Stomach (tissue), 9 donors: ENCODE measurements around the gene PIEZO2. TPM values are rescaled to one million over a fixed set of nuclear protein-coding genes. Genes with fewer than 3 reads are reported as not detected.
"Not testable (repeated sequence)": the region's sequence is repeated elsewhere in the genome, so short reads cannot be mapped to it uniquely, and the experiment has no call there.

Source experiments
- DNase-seq, 2 donors: peaks; one replicate each; pipeline versions ENCODE4 v3.0.0 to v3.0.0-alpha.2; 2013 to 2019
- H3K27ac ChIP-seq, 5 donors: fragments of 200-600 bp in 4 of 5; sonication (generic) in 4 of 5; one replicate each; pipeline ENCODE4 v1.5.1; 2013 to 2019; ENCODE audit warnings: mild to moderate bottlenecking in 1 of 5, moderate library complexity in 1 of 5
- H3K27me3 ChIP-seq, 3 donors: fragments of 200-600 bp; sonication (generic); one replicate each; pipeline ENCODE4 v1.5.1; 2017 to 2019; ENCODE audit warnings: mixed run types in 1 of 3
- H3K36me3 ChIP-seq, 4 donors: fragments of 200-600 bp; sonication (generic); 1 replicate in 3 of 4; 2 replicates in 1 of 4; pipeline ENCODE4 v1.5.1; 2016 to 2019
- H3K4me1 ChIP-seq, 4 donors: fragments of 200-600 bp; sonication (generic); one replicate each; pipeline ENCODE4 v1.5.1; 2016 to 2019
- H3K4me3 ChIP-seq, 4 donors: fragments of 200-600 bp; sonication (generic) in 3 of 4; one replicate each; pipeline ENCODE4 v1.5.1; 2016 to 2019; ENCODE audit warnings: mild to moderate bottlenecking in 1 of 4
- H3K9me3 ChIP-seq, 4 donors: fragments of 200-600 bp; sonication (generic); one replicate each; pipeline ENCODE4 v1.5.1; 2016 to 2019
- EP300 ChIP-seq: sonication (generic); formaldehyde crosslinking; IDR thresholded peaks from one replicate; pipeline ENCODE4 v1.6.1; 2017; ENCODE audit warnings: antibody characterized with exemption
- POLR2A ChIP-seq, 4 donors: fragments of 450-650 bp; IDR thresholded peaks; one replicate each; pipeline ENCODE4 v1.6.1; 2016; ENCODE audit warnings: antibody characterized with exemption in 4 of 4, control low read depth in 2 of 4, mild to moderate bottlenecking in 1 of 4, moderate library complexity in 1 of 4
- POLR2AphosphoS5 ChIP-seq, 3 donors: sonication (generic); formaldehyde crosslinking; IDR thresholded peaks; one replicate each; pipeline ENCODE4 v1.6.1; 2016; ENCODE audit warnings: antibody characterized with exemption in 3 of 3
- WGBS, 5 donors: extraction: QIAGEN DNeasy Blood & Tissue Kit in 3 of 5; methylation state at CpG; one replicate each; pipeline versions ENCODE4 v1.1.5 to v1.1.7; 2013 to 2018; 5-methylcytosine and 5-hydroxymethylcytosine counted together
- intact Hi-C: fragments of 100-400 bp; cut with DNase I; formaldehyde crosslinking; loops from one replicate; pipeline ENCODE4 v1.15.1; 2023; ENCODE audit warnings: low total_unique reads
- polyA plus RNA-seq, 3 donors: library from polyadenylated mRNA; stranded (reverse); fragments of 200-250 nt; gene quantifications; one replicate each; pipeline ENCODE4 v1.2.3, GENCODE V29; 2013
- total RNA-seq, 5 donors: library from RNA; depleted of rRNA; stranded (reverse); fragments of >200 nt; gene quantifications; one replicate each; pipeline versions ENCODE4 v1.1.0 to v1.2.3, GENCODE V29; 2014 to 2016
- TF ChIP-seq, protein P1 (sequence below), 7 experiments: fragments of 450-650 bp in 4 of 7; fragments of 200-600 bp in 3 of 7; sonication (generic) in 3 of 7; IDR thresholded peaks; one replicate each; pipeline ENCODE4 v1.5.1; 2016 to 2019; ENCODE audit warnings: antibody characterized with exemption in 7 of 7, control low read depth in 2 of 7, mild to moderate bottlenecking in 1 of 7
- donor health status: healthy with polysubstance abuse.
- donor health status: Bipolar disorder and iron deficiency.
- donor health status: healthy.

PIEZO2 gene
- total and polyA plus RNA-seq, 8 donors, result 0.30 to 45.3 (median 2.5) TPM

GRCh38 chr18:11178951-11179549 is 29.7 kb upstream of the PIEZO2 start:
- no peak for DNase-seq
- Histone ChIP-seq H3K27ac (no peak overlapping the region), H3K27me3 (no peaks in the 10 kb centered on the region), H3K4me3 (no peak overlapping the region), H3K36me3 (no peaks in the 10 kb centered on the region), H3K4me1 (peaks cover 0 to 7% (median 0%) of the 10 kb centered on the region in 4 donors), H3K9me3 (no peaks in the 10 kb centered on the region)
- 63 to 73% (median 68%) methylated on average over 14 of the region's 14 CpGs for WGBS, 5 donors
- intact Hi-C loops, result no loop called here
- TF ChIP-seq EP300 (no peak), POLR2A (IDR thresholded peaks at IDR 0.05) (no peak), POLR2AphosphoS5 (IDR thresholded peaks at IDR 0.05) (no peak)
- TF ChIP-seq, protein P1, sequence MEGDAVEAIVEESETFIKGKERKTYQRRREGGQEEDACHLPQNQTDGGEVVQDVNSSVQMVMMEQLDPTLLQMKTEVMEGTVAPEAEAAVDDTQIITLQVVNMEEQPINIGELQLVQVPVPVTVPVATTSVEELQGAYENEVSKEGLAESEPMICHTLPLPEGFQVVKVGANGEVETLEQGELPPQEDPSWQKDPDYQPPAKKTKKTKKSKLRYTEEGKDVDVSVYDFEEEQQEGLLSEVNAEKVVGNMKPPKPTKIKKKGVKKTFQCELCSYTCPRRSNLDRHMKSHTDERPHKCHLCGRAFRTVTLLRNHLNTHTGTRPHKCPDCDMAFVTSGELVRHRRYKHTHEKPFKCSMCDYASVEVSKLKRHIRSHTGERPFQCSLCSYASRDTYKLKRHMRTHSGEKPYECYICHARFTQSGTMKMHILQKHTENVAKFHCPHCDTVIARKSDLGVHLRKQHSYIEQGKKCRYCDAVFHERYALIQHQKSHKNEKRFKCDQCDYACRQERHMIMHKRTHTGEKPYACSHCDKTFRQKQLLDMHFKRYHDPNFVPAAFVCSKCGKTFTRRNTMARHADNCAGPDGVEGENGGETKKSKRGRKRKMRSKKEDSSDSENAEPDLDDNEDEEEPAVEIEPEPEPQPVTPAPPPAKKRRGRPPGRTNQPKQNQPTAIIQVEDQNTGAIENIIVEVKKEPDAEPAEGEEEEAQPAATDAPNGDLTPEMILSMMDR (IDR thresholded peaks at IDR 0.05), result no peak

DNA sequence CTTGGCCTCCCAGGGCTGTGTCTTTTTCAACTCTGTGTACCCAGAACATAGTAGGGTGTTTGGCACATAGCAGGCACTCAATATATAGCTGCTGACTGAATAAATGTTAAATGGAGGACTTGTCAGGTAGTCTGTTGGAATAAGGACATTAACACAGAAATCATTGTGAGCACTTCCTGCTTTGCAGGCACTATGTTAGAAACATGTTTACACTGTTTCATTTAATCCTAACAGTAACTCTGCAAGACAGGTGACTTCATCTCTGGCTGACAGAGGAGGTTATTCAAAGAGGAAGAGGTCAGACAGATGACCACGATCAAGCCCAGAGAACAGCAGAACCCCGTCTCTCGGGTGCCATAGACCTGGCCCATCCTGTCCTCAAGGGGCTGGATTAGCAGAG is 28.0 kb upstream of the PIEZO2 start:
- 49 to 62% (median 52%) methylated on average over 3 of the region's 3 CpGs for whole genome bisulfite sequencing, 5 donors
- no peak for DNase-seq
- H3K27ac ChIP-seq, result no peak overlapping the region
- TF ChIP-seq, protein P1 (IDR thresholded peaks at IDR 0.05), result no peak
- TF ChIP-seq POLR2A (IDR thresholded peaks at IDR 0.05) (no peak), POLR2AphosphoS5 (IDR thresholded peaks at IDR 0.05) (no peak), EP300 (no peak)
- H3K27me3 ChIP-seq, result no peaks in the 10 kb centered on the region
- H3K4me1 ChIP-seq, result peaks cover 0 to 7% (median 0%) of the 10 kb centered on the region in 4 donors
- no peaks in the 10 kb centered on the region for H3K36me3 ChIP-seq
- no peak overlapping the region for H3K4me3 ChIP-seq
- intact Hi-C loops, result no loop called here
- H3K9me3 ChIP-seq, result no peaks in the 10 kb centered on the region

DNA sequence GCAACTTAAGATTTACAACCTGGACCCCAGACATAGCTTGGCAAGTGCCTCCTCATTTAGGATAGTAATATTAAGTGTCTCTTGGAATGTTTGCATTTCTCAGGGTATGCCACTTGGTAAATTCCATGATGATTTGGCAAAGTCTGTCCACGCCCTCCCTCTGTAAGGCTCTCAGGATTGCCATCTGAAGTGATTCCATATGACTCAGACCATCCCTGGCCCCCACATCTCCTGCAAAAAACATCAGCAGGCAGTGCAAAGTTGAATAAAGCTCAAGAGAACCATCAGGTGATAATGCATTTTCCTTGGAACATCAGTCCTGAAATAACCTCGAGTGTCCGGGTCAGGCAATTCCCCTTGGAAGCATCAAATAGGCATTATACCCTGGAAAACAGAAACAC is 27.1 kb upstream of the PIEZO2 start:
- Histone ChIP-seq H3K27me3 (no peaks in the 10 kb centered on the region), H3K4me3 (no peak overlapping the region), H3K4me1 (peaks cover 0 to 7% (median 0%) of the 10 kb centered on the region in 4 donors), H3K9me3 (no peaks in the 10 kb centered on the region), H3K27ac (no peak overlapping the region), H3K36me3 (no peaks in the 10 kb centered on the region)
- TF ChIP-seq EP300 (no peak), POLR2AphosphoS5 (IDR thresholded peaks at IDR 0.05) (no peak), POLR2A (IDR thresholded peaks at IDR 0.05) (no peak)
- TF ChIP-seq, protein P1 (IDR thresholded peaks at IDR 0.05), result no peak
- intact Hi-C loops, result no loop called here
- 71 to 79% (median 77%) methylated on average over 3 of the region's 3 CpGs for WGBS, 5 donors
- no peak for DNase-seq

DNA sequence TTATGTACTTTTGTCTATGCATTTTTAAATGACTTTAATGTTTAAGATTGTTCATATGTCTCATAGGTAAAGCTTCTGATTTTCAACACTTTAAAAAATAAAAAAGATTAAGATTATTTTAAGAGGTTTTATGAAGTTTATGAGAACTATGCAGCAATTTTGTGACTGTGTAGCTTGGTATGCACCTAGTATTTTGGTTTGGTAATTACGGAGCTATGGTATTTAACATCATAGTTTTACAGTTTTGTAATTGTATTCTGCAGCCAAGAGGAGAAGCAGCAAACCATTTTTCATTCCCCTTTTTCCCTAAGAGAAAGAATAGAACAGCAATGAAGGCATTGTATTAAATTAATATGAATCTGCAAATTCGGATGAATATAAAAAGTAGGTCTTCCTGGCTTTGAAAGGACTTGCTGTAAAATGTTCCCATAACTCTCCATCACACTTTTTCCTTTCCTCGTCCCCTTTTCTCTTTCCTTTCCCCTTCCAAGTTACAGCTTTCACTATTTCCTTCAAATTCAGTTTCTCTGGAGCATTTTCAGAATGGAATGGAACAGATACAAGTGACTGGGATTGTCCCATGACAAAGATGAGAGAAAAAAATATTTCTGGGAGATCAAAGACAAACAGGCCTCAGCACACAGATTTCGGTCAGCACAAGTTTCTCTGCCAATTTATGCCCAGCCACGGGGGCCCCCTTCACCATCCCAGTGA is 26.1 kb upstream of the PIEZO2 start:
- Histone ChIP-seq H3K9me3 (no peaks in the 10 kb centered on the region), H3K4me1 (peaks cover 0 to 7% (median 0%) of the 10 kb centered on the region in 4 donors), H3K4me3 (no peak overlapping the region), H3K27ac (no peak overlapping the region), H3K27me3 (no peaks in the 10 kb centered on the region), H3K36me3 (no peaks in the 10 kb centered on the region)
- DNase-seq, result no peak
- no peak for TF ChIP-seq POLR2A (IDR thresholded peaks at IDR 0.05)
- no peak for TF ChIP-seq POLR2AphosphoS5 (IDR thresholded peaks at IDR 0.05)
- TF ChIP-seq EP300, result no peak
- TF ChIP-seq, protein P1 (IDR thresholded peaks at IDR 0.05), result no peak
- whole genome bisulfite sequencing, 5 donors, result 50 to 69% (median 63%) methylated on average over 5 of the region's 5 CpGs
- intact Hi-C loops, result no loop called here

DNA sequence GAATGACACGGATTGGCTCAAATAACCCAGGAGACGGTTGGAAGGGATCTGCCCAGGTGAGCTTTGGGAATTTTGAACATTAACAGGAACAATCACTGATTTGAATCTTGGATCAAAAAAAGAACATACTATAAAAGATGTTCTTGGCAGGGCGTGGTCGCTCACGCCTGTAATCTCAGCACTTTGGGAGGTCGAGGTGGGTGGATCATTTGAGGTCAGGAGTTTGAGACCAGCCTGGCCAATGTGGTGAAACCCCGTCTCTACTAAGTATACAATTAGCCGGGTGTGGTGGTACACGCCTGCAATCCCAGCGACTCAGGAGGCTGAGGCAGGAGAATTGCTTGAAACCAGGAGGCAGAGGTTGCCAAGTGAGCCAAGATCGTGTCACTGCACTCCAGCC is 24.8 kb upstream of the PIEZO2 start:
- H3K27ac ChIP-seq, H3K4me3 ChIP-seq, H3K9me3 ChIP-seq, intact Hi-C loops, H3K4me1 ChIP-seq, DNase-seq, H3K27me3 ChIP-seq, H3K36me3 ChIP-seq: not testable (repeated sequence)
- 75 to 79% (median 78%) methylated on average over 11 of the region's 11 CpGs for WGBS, 5 donors
